ENCODE measurements around the gene RPN2. TPM values are rescaled to one million over a fixed set of nuclear protein-coding genes. Genes with fewer than 3 reads are reported as not detected.
A peak's percentile ranks its signal among the peaks of the same experiment; 100 is the strongest.

The RPN2 gene
- polyA plus RNA-seq, 3 donors = 169 to 215 (median 199) TPM

DNA sequence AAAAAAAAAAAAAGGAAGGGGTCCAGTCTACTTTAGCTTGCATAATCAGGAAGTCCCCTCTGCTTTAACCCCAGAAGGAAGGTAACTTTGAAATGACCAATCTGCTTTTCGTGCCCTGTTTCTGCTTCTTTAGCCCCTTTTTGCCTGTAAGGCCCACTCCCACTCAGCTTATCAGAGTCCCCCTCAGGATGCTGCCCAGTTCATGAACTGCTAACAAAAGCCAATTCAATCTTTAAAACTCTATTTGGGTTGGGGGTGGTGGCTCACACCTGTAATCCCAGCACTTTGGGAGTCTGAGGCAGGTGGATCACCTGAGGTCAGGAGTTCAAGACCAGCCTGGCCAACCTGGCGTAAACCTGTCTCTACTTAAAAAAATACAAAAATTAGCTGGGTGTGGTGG is 70.2 kb downstream of the RPN2 start:
- no peak overlapping the region for H3K4me2 ChIP-seq (replicated peaks; ENCODE audit: extremely low read depth, low read length, poor library complexity, severe bottlenecking)
- H3K9ac ChIP-seq (ENCODE audit: insufficient read depth, low read length, poor library complexity, severe bottlenecking) = no peak overlapping the region
- H3K27ac ChIP-seq (ENCODE audit: low read depth in 1 of 2, low read length in 2 of 2) = no peak overlapping the region
- H3K27me3 ChIP-seq (ENCODE audit: control insufficient read depth in 2 of 2, insufficient read depth in 2 of 2, low read length in 2 of 2) = no peaks in the 10 kb centered on the region
- H3K79me2 ChIP-seq (ENCODE audit: insufficient read depth, low read length) = no peaks in the 10 kb centered on the region
- no peak overlapping the region for H3K4me3 Mint-ChIP-seq
- no peak for TF ChIP-seq CTCF (IDR thresholded peaks at IDR 0.05)
- H3K36me3 Mint-ChIP-seq = peaks cover 0 to 9% of the 10 kb centered on the region in 2 donors
- WGBS (ENCODE audit: insufficient coverage) = no CpG with 5 or more reads among the region's 2 CpGs
- H2AFZ ChIP-seq (ENCODE audit: insufficient read depth, low read depth, low read length, poor library complexity, severe bottlenecking) = no peak overlapping the region
- peaks cover 16% of the 10 kb centered on the region for H3K4me1 Mint-ChIP-seq
- H3K27me3 Mint-ChIP-seq (ENCODE audit: low read depth in 3 of 3) = peaks cover 0 to 5% (median 0%) of the 10 kb centered on the region in 3 donors
- H3K27ac Mint-ChIP-seq = peak overlapping the region in 6 of 7 donors; percentile 15 to 79 (median 66)
- peaks cover 8 to 12% of the 10 kb centered on the region in 2 donors for H3K4me1 ChIP-seq (ENCODE audit: control insufficient read depth in 1 of 2, insufficient read depth in 2 of 2, low read length in 2 of 2)
- H3K9me3 ChIP-seq (replicated peaks in 1 of 2; ENCODE audit: control insufficient read depth in 1 of 2, insufficient read depth in 1 of 2, low read length in 2 of 2) = no peaks in the 10 kb centered on the region
- no peaks in the 10 kb centered on the region for H4K20me1 ChIP-seq (ENCODE audit: insufficient read depth, low read length)
- DNase-seq = peak; percentile 31 to 75 (median 50)
- intact Hi-C loops (cut with micrococcal nuclease) = no loop called here
- H3K4me3 ChIP-seq (replicated peaks in 1 of 3; ENCODE audit: low read depth in 2 of 3, low read length in 3 of 3) = no peak overlapping the region
- H3K36me3 ChIP-seq (replicated peaks in 1 of 2; ENCODE audit: control insufficient read depth in 1 of 2, insufficient read depth in 2 of 2, low read length in 2 of 2) = peaks cover 0 to 7% of the 10 kb centered on the region in 2 donors
- H3K9me3 Mint-ChIP-seq = no peaks in the 10 kb centered on the region

- H3K27ac ChIP-seq (ENCODE audit: low read depth in 1 of 2, low read length in 2 of 2) = no peak overlapping the region
- H3K9me3 ChIP-seq (replicated peaks in 1 of 2; ENCODE audit: control insufficient read depth in 1 of 2, insufficient read depth in 1 of 2, low read length in 2 of 2) = no peaks in the 10 kb centered on the region
- peaks cover 16% of the 10 kb centered on the region for H3K4me1 Mint-ChIP-seq
- H3K79me2 ChIP-seq (ENCODE audit: insufficient read depth, low read length) = no peaks in the 10 kb centered on the region
- H4K20me1 ChIP-seq (ENCODE audit: insufficient read depth, low read length) = no peaks in the 10 kb centered on the region
- no peaks in the 10 kb centered on the region for H3K36me3 ChIP-seq (replicated peaks in 1 of 2; ENCODE audit: control insufficient read depth in 1 of 2, insufficient read depth in 2 of 2, low read length in 2 of 2)
- no peak overlapping the region for H3K4me3 Mint-ChIP-seq
- H3K27ac Mint-ChIP-seq = peak overlapping the region in 2 of 7 donors; percentile 59 to 81
- no peak overlapping the region for H3K9ac ChIP-seq (ENCODE audit: insufficient read depth, low read length, poor library complexity, severe bottlenecking)
- H3K4me2 ChIP-seq (replicated peaks; ENCODE audit: extremely low read depth, low read length, poor library complexity, severe bottlenecking) = no peak overlapping the region
- no peak for TF ChIP-seq CTCF (IDR thresholded peaks at IDR 0.05)
- H3K9me3 Mint-ChIP-seq = no peaks in the 10 kb centered on the region
- intact Hi-C loops (cut with micrococcal nuclease) = no loop called here
- H3K27me3 Mint-ChIP-seq (ENCODE audit: low read depth in 3 of 3) = peaks cover 0 to 7% (median 7%) of the 10 kb centered on the region in 3 donors
- H3K4me3 ChIP-seq (replicated peaks in 1 of 3; ENCODE audit: low read depth in 2 of 3, low read length in 3 of 3) = no peak overlapping the region
- DNase-seq = no peak
- 83% methylated on average over 10 of the region's 15 CpGs for WGBS (ENCODE audit: insufficient coverage)
- H3K27me3 ChIP-seq (ENCODE audit: control insufficient read depth in 2 of 2, insufficient read depth in 2 of 2, low read length in 2 of 2) = no peaks in the 10 kb centered on the region
- H3K36me3 Mint-ChIP-seq = peaks cover 0 to 6% of the 10 kb centered on the region in 2 donors
- peaks cover 8 to 12% of the 10 kb centered on the region in 2 donors for H3K4me1 ChIP-seq (ENCODE audit: control insufficient read depth in 1 of 2, insufficient read depth in 2 of 2, low read length in 2 of 2)
- H2AFZ ChIP-seq (ENCODE audit: insufficient read depth, low read depth, low read length, poor library complexity, severe bottlenecking) = no peak overlapping the region
Measured at GRCh38 chr20:37251825-37252477, 72.8 kb downstream of the RPN2 start.

Measured in CD14-positive monocyte (primary cell).